Stimulated activated naive B cell treated with anti-CD40 and anti-IgM and Interleukin-4, amounts not matched to agents 10 μg/mL and 1 μg/mL and 100 μg/mL, for 72 hours (primary cell): ENCODE data around the gene SRL.
A peak's percentile ranks its signal among the peaks of the same experiment; 100 is the strongest.
"Not testable (repeated sequence)": the region's sequence is repeated elsewhere in the genome, so short reads cannot be mapped to it uniquely, and the experiment has no call there.

Source experiments
- ATAC-seq, 2 donors: fragments of 150-1000 bp; cut with Tn5 transposase; replicated peaks; 2 replicates each; pipeline ENCODE4 v1.10.0; 2021; ENCODE audit warnings: moderate library complexity in 1 of 2
- DNase-seq: peaks from one replicate; pipeline ENCODE4 v3.0.0; 2021
- H3K27ac Mint-ChIP-seq: one replicate; pipeline ENCODE4 v1.8.0; 2022; ENCODE audit warnings: mild to moderate bottlenecking, mixed read lengths
- H3K27me3 Mint-ChIP-seq, 2 donors: one replicate each; pipeline ENCODE4 v1.8.0; 2022; ENCODE audit warnings: mixed read lengths in 2 of 2
- H3K36me3 Mint-ChIP-seq, 2 donors: one replicate each; pipeline ENCODE4 v1.8.0; 2022; ENCODE audit warnings: mixed read lengths in 2 of 2, mild to moderate bottlenecking in 1 of 2
- H3K4me1 Mint-ChIP-seq, 2 donors: one replicate each; pipeline ENCODE4 v1.8.0; 2022; ENCODE audit warnings: mixed read lengths in 2 of 2, mild to moderate bottlenecking in 1 of 2
- H3K4me3 Mint-ChIP-seq, 2 donors: one replicate each; pipeline ENCODE4 v1.8.0; 2022; ENCODE audit warnings: mild to moderate bottlenecking in 2 of 2, mixed read lengths in 2 of 2, moderate library complexity in 1 of 2
- H3K9me3 Mint-ChIP-seq, 2 donors: one replicate each; pipeline ENCODE4 v1.8.0; 2022; ENCODE audit warnings: mixed read lengths in 2 of 2, mild to moderate bottlenecking in 1 of 2

Gene SRL

DNA sequence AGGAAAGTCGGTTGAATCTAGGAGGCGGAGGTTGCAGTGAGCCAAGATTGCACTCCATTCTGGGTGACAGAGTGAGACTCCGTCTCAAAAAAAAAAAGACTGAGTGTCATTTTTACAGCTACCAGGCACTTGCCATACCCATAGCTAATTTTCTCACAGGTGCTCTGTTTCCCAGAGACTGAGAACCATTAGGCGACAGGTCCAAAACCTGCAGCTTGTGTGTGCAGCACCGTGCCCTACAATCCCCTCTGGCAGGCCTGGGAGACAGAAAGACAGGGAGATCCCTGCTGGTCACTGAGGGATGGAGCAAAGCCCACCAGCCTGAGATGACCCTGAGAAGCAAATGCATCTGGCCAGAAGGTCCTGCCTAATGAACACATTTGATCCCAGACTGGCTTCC lies 28.2 kb upstream of the SRL start:
- Mint-ChIP-seq H3K27me3 (no peaks in the 10 kb centered on the region), H3K27ac (no peak overlapping the region), H3K36me3 (peaks cover 13 to 18% of the 10 kb centered on the region in 2 donors), H3K4me1 (peaks cover 13 to 27% of the 10 kb centered on the region in 2 donors), H3K4me3 (peak overlapping the region in 1 of 2 donors; percentile 20), H3K9me3 (no peaks in the 10 kb centered on the region)
- DNase-seq (no peak), ATAC-seq (no peak)

DNA sequence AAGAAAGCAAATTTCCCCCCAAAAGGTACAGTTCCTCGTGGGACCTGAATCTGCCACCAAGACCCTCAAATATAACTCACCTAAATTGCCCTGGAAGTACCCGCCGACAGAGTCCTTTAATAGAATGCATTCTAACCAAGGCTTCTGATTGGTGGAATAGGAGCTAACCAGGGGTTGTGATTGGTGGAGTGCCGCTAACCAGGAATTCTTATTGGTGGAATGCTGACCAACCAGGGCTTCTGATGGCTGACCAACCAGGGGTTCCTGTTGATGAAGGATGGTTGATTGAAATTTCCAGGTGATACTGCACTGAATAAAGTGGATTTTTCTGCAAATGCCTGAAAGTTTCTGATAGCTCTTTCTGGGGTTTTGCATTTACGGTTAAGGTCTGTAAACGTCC lies 24.5 kb upstream of the SRL start:
- peaks cover 23 to 38% of the 10 kb centered on the region in 2 donors for H3K36me3 Mint-ChIP-seq
- DNase-seq, result no peak
- H3K27ac Mint-ChIP-seq, result peak overlapping the region; percentile 4

GRCh38 chr16:4265676-4266075 lies 23.8 kb upstream of the SRL start:
- H3K36me3 Mint-ChIP-seq, result peaks cover 23 to 38% of the 10 kb centered on the region in 2 donors
- no peak overlapping the region for H3K4me3 Mint-ChIP-seq
- H3K9me3 Mint-ChIP-seq, result peaks cover 0 to 2% of the 10 kb centered on the region in 2 donors
- peaks cover 15 to 39% of the 10 kb centered on the region in 2 donors for H3K4me1 Mint-ChIP-seq
- ATAC-seq (no peak), DNase-seq (no peak)
- H3K27me3 Mint-ChIP-seq, result no peaks in the 10 kb centered on the region
- peak overlapping the region; percentile 4 for H3K27ac Mint-ChIP-seq

More for the DNA sequence above, 24.5 kb upstream of the SRL start:
- H3K27me3 Mint-ChIP-seq, result no peaks in the 10 kb centered on the region
- peaks cover 17 to 45% of the 10 kb centered on the region in 2 donors for H3K4me1 Mint-ChIP-seq
- ATAC-seq, result no peak
- no peak overlapping the region for H3K4me3 Mint-ChIP-seq
- H3K9me3 Mint-ChIP-seq, result peaks cover 0 to 2% of the 10 kb centered on the region in 2 donors

- peaks cover 14 to 28% of the 10 kb centered on the region in 2 donors for H3K4me1 Mint-ChIP-seq
- no peak for DNase-seq
- H3K27me3 Mint-ChIP-seq, result no peaks in the 10 kb centered on the region
These were observed 22.7 kb upstream of the SRL start for GRCh38 chr16:4264546-4264945.

GRCh38 chr16:4263504-4264436 lies 21.9 kb upstream of the SRL start:
- peaks cover 14 to 27% of the 10 kb centered on the region in 2 donors for H3K4me1 Mint-ChIP-seq
- H3K36me3 Mint-ChIP-seq, result peaks cover 28 to 50% of the 10 kb centered on the region in 2 donors
- ATAC-seq, result peak in 1 of 2 donors; percentile 36
- no peak overlapping the region for H3K4me3 Mint-ChIP-seq
- H3K9me3 Mint-ChIP-seq, result peaks cover 0 to 2% of the 10 kb centered on the region in 2 donors
- H3K27me3 Mint-ChIP-seq, result no peaks in the 10 kb centered on the region
- DNase-seq, result no peak
- peak overlapping the region; percentile 51 for H3K27ac Mint-ChIP-seq

More at GRCh38 chr16:4264546-4264945, 22.7 kb upstream of the SRL start:
- Mint-ChIP-seq H3K9me3 (peaks cover 0 to 2% of the 10 kb centered on the region in 2 donors), H3K36me3 (peaks cover 28 to 48% of the 10 kb centered on the region in 2 donors), H3K4me3 (no peak overlapping the region), H3K27ac (peak overlapping the region; percentile 56)
- ATAC-seq, result no peak

DNA sequence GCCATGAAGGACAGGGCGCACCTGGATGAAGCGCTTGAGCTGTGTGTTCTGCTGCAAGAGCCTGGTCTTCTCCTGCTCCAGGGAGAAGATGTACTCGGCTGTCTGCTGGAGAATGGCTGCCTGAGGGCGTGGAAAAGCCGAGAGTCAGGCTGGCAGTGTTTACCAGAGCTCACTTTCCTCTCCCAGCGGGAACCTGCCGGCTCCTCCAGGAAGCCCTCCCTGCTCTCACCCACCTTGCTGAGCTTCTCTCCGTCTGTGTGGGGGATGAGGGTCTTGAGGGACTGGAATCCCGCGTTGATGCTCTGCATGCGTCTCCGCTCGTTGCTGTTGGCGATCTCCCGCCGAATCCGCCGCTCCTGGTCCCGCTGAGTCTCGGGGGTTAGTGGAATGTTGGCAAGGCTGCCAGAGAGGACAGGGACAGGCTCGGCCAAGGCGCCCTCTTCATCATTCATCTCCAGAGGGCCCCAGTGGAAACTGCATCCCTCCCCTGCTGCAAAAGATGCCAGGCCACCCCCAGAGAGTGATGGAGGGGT lies 20.5 kb upstream of the SRL start:
- Mint-ChIP-seq H3K4me3 (no peak overlapping the region), H3K36me3 (peaks cover 28 to 54% of the 10 kb centered on the region in 2 donors), H3K9me3 (peaks cover 0 to 2% of the 10 kb centered on the region in 2 donors), H3K27ac (peak overlapping the region; percentile 25), H3K4me1 (peaks cover 8 to 19% of the 10 kb centered on the region in 2 donors), H3K27me3 (no peaks in the 10 kb centered on the region)
- no peak for ATAC-seq
- DNase-seq, result no peak

DNA sequence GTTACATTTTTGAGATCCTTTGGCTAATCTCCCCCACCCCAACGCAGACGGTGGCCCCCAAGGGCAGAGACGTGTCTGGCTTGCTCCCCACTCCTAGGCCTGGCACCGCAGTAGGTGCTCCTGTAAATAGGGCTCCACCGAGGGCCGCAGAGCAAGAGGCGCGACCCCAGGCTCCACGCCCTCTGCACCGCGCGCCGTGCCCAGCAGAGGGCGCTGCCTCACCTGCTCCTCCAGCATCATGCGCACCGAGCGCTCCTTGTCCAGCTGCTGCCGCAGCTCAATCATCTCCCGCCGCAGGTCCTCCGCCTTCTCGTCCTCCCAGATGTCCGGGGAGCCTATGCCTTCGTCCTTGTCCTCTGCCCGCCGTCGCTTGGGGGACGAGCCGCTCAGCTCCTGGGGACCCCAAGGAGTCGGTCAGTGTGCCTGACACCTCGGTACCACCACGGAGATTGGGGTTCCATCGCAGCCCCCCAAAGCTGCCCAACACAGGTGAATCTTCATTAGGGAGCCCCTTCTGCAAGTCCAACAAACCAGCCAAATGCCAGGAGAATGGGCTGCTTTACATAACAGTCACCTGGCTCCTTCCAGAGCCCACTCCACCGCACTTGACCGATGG lies 19.8 kb upstream of the SRL start:
- peaks cover 31 to 58% of the 10 kb centered on the region in 2 donors for H3K36me3 Mint-ChIP-seq
- no peak overlapping the region for H3K4me3 Mint-ChIP-seq
- no peaks in the 10 kb centered on the region for H3K27me3 Mint-ChIP-seq
- ATAC-seq (peak; percentile 39 to 57), DNase-seq (no peak)
- peak overlapping the region; percentile 75 for H3K27ac Mint-ChIP-seq
- H3K4me1 Mint-ChIP-seq, result peaks cover 8 to 18% of the 10 kb centered on the region in 2 donors
- H3K9me3 Mint-ChIP-seq, result peaks cover 0 to 2% of the 10 kb centered on the region in 2 donors

DNA sequence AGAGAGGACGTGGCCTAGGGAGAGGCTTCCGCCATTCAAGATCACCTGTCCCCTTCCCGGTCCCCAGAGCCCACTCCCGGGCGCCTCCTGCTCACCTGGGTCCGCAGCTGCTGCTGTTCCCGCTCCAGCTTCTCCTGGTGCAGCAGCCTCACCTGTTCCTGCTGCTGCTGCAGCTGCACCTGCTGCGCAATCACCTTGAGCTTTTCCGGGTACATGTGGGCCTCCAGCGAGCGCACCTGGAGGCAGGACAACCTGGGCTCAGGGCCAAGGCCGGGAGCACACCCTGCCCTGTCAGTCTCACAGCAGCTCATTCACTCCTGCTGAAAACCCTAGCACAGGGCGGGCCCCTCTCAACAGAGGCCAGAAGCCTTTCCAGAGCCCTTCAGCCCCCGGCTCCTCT lies 18.5 kb upstream of the SRL start:
- Mint-ChIP-seq H3K4me1 (peaks cover 8 to 18% of the 10 kb centered on the region in 2 donors), H3K36me3 (peaks cover 25 to 59% of the 10 kb centered on the region in 2 donors), H3K27ac (no peak overlapping the region), H3K9me3 (peaks cover 0 to 2% of the 10 kb centered on the region in 2 donors), H3K27me3 (no peaks in the 10 kb centered on the region), H3K4me3 (no peak overlapping the region)
- DNase-seq (no peak), ATAC-seq (no peak)

DNA sequence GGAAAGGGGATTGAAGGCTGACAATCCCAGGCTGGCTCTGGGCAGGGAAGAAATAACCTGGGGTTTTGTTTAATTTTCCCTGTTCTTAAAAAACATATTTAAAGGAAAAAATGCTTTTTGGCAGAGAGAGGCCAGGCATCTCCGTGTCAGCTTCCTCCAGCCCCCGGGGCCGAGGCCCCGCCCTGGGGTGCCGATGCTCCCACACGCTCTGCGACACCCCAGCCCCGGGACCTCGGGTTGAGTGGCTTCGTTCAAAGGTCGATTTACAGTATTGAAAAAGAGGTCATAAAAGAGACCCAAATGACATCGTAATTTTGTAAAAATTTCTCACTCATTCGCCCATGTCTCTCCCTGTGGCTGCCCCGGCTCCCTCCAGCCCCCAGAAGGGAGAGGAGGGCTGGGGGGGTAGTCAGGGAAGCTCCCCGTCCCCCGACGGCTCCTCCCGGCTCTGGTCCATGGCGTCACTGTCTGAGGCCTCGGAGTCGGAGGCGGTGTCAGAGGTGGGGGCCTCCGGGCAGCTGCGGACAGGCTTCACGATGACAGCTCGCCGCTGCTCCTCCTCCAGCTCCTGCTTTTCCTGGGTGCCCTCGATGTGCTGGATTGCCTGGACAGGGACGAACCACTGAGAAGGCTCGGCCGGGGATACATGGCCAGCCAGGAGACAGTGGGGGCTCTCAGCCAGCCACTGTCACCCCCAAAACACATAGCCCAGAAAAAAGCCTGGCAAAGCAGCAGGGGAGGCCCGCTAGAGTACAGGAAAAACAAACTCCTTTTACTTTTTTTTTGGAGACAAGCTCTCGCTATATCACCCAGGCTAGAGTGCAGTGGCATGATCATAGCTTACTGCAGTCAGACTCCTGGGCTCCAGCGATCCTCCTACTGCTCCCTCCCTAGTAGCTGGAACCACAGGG lies 16.0 kb upstream of the SRL start:
- H3K36me3 Mint-ChIP-seq, result peaks cover 21 to 54% of the 10 kb centered on the region in 2 donors
- DNase-seq, result no peak
- peaks cover 0 to 2% of the 10 kb centered on the region in 2 donors for H3K9me3 Mint-ChIP-seq
- H3K27ac Mint-ChIP-seq, result peak overlapping the region; percentile 65
- H3K4me3 Mint-ChIP-seq, result no peak overlapping the region
- H3K27me3 Mint-ChIP-seq, result no peaks in the 10 kb centered on the region
- ATAC-seq, result no peak
- H3K4me1 Mint-ChIP-seq, result peaks cover 6 to 13% of the 10 kb centered on the region in 2 donors

DNA sequence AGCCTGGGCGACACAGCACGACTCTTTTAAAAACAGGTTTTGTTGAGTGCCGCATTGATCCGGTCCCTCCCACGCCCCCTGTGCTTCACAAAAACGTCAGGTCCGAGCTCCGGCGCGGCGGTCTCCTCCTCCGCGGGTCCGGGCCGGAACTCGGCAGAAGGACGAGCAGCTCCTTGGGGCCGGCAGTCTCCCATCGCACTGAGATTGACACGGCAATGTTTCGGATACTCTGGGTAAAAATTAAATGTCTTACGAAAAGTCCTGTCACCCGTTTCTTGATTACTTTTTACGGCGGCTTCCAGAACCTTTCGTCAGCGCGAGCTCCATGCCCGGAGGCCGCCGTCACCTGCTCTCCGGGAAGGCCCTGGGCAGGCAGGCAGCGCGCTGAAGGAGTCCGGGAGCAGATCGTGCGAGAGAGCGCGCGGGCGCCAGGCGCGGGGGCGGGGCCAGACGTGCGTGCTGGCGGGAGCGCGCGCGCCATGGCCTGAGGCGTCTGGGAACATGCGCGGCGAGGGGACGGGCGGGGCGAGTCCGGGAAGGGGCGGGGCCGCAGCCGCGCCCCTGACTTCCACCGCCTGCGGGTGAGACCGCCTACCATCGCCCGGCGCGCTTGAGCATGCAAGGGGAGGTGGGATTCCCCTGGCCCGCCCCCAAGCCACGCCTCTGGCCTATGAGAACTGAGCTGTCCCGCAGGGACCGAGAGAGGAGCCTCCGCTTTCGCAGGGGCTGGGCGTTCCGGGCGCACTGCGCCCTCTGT lies 11.7 kb upstream of the SRL start:
- no peaks in the 10 kb centered on the region for H3K27me3 Mint-ChIP-seq
- H3K27ac Mint-ChIP-seq, result peak overlapping the region; percentile 98
- peak overlapping the region; percentile 92 to 95 for H3K4me3 Mint-ChIP-seq
- H3K36me3 Mint-ChIP-seq, result peaks cover 6 to 29% of the 10 kb centered on the region in 2 donors
- no peaks in the 10 kb centered on the region for H3K9me3 Mint-ChIP-seq
- H3K4me1 Mint-ChIP-seq, result peaks cover 4 to 7% of the 10 kb centered on the region in 2 donors
- peak; percentile 100 for DNase-seq
- peak; percentile 94 for ATAC-seq

- H3K9me3 Mint-ChIP-seq, ATAC-seq, H3K27me3 Mint-ChIP-seq, DNase-seq, H3K4me1 Mint-ChIP-seq: not testable (repeated sequence)
- Mint-ChIP-seq H3K4me3 (peak overlapping the region; percentile 92 to 95), H3K36me3 (peaks cover 6 to 25% of the 10 kb centered on the region in 2 donors), H3K27ac (peak overlapping the region; percentile 98)
These were observed 11.1 kb upstream of the SRL start for GRCh38 chr16:4253012-4253393.

DNA sequence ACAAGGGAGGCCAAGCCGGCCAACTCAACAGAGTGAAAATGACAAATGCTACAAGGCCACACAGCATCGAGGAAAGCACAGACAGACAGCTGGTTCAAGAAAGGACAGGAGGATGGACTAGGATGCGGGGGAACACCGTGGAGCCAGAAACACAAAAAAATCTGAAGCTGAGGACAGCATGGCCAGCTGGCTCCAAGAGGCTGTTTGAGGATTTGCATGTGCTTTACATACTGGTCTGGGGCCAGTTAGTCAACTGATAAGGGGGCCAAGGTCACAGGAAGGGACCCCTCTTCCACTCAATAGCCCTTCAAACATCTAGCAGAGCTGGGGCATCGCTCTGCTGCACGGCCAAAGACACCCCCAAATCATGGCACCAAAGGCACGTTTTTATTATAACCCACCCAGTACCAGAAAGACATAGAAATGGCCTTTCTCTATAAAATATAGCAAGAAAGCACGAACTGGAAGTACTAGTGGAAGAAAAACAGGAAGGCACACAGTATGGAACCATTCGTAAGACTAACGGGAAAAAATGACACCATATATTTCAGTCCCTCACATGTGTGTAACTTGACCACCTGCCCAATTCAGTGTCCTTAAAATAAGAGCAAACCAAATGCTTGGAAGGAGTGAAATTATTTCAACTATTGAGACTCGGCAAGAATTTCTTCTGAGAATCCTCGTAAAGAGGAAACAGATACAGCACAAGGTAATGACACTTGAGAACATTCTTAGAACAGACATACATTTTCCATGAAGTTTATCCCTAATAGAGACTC lies 7.8 kb upstream of the SRL start:
- Mint-ChIP-seq H3K4me1 (peaks cover 4 to 7% of the 10 kb centered on the region in 2 donors), H3K4me3 (no peak overlapping the region), H3K9me3 (no peaks in the 10 kb centered on the region), H3K27me3 (no peaks in the 10 kb centered on the region), H3K36me3 (peaks cover 3 to 9% of the 10 kb centered on the region in 2 donors), H3K27ac (no peak overlapping the region)
- no peak for ATAC-seq
- DNase-seq, result no peak
